GM23338 (cell line): ENCODE results near the gene PHF13. TPM values are rescaled to one million over a fixed set of nuclear protein-coding genes. Genes with fewer than 3 reads are reported as not detected.

Source experiments
- ATAC-seq: fragments of 200-7000 bp; cut with Tn5 transposase; 3 replicates; pipeline ENCODE4 v1.9.1; 2020
- DNase-seq: peaks from one replicate; pipeline ENCODE4 v3.0.0-alpha.2; 2015; ENCODE audit warnings: low spot score
- H2AFZ ChIP-seq: fragments of 200-600 bp; sonication (generic); 2 replicates; pipeline ENCODE4 v1.8.0; 2016; ENCODE audit warnings: antibody characterized with exemption, mild to moderate bottlenecking, moderate library complexity
- H3F3A ChIP-seq: fragments of 200-600 bp; sonication (generic); replicated peaks from 2 replicates; pipeline ENCODE4 v1.8.0; 2017; ENCODE audit warnings: antibody characterized with exemption, mixed run types, low read depth
- H3K27ac ChIP-seq: fragments of 200-600 bp; sonication (generic); 2 replicates; pipeline ENCODE4 v1.6.1; 2016; ENCODE audit warnings: low read depth
- H3K27me3 ChIP-seq: fragments of 200-600 bp; sonication (generic); 2 replicates; pipeline ENCODE4 v1.8.0; 2016; ENCODE audit warnings: mild to moderate bottlenecking, mixed run types, moderate library complexity; ENCODE audit not compliant: insufficient read depth
- H3K36me3 ChIP-seq: fragments of 200-600 bp; sonication (generic); 2 replicates; pipeline ENCODE4 v1.8.0; 2016; ENCODE audit warnings: mild to moderate bottlenecking; ENCODE audit not compliant: insufficient read depth
- H3K4me1 ChIP-seq: fragments of 200-600 bp; sonication (generic); 2 replicates; pipeline ENCODE4 v1.8.0; 2016; ENCODE audit warnings: mild to moderate bottlenecking, moderate library complexity; ENCODE audit not compliant: insufficient read depth
- H3K4me2 ChIP-seq: fragments of 200-600 bp; sonication (generic); 2 replicates; pipeline ENCODE4 v1.7.1; 2017; ENCODE audit warnings: mixed run types
- H3K4me3 ChIP-seq: fragments of 200-600 bp; sonication (generic); 2 replicates; pipeline ENCODE4 v1.6.1; 2016; ENCODE audit warnings: mixed run types
- H3K79me2 ChIP-seq: fragments of 200-600 bp; sonication (generic); replicated peaks from 2 replicates; pipeline ENCODE4 v1.8.0; 2017; ENCODE audit warnings: mild to moderate bottlenecking; ENCODE audit not compliant: insufficient read depth
- H3K9me2 ChIP-seq: fragments of 200-600 bp; sonication (generic); 2 replicates; pipeline ENCODE4 v1.8.0; 2017; ENCODE audit not compliant: insufficient read depth
- H4K20me1 ChIP-seq: fragments of 200-600 bp; sonication (generic); replicated peaks from 2 replicates; pipeline ENCODE4 v1.8.0; 2017; ENCODE audit warnings: mild to moderate bottlenecking; ENCODE audit not compliant: insufficient read depth
- H3K27ac Mint-ChIP-seq: 2 replicates; pipeline ENCODE4 v1.8.0; 2020; ENCODE audit warnings: inconsistent platforms, mild to moderate bottlenecking, moderate library complexity, mixed read lengths
- H3K27me3 Mint-ChIP-seq: 3 replicates; pipeline ENCODE4 v1.8.0; 2022; ENCODE audit warnings: low read depth, mild to moderate bottlenecking, moderate library complexity, mixed read lengths, inconsistent platforms; ENCODE audit not compliant: insufficient read depth, poor library complexity
- H3K36me3 Mint-ChIP-seq: 3 replicates; pipeline ENCODE4 v1.8.0; 2021; ENCODE audit warnings: low read depth, mild to moderate bottlenecking, inconsistent platforms, moderate library complexity, mixed read lengths
- H3K4me1 Mint-ChIP-seq: 3 replicates; pipeline ENCODE4 v1.8.0; 2020; ENCODE audit warnings: mild to moderate bottlenecking, inconsistent platforms, mixed read lengths
- H3K4me3 Mint-ChIP-seq: 3 replicates; pipeline ENCODE4 v1.8.0; 2021; ENCODE audit warnings: moderate library complexity, mild to moderate bottlenecking, inconsistent platforms, mixed read lengths
- H3K9me3 Mint-ChIP-seq: 3 replicates; pipeline ENCODE4 v1.8.0; 2020; ENCODE audit warnings: moderate library complexity, mild to moderate bottlenecking, inconsistent platforms, mixed read lengths
- CREB1 ChIP-seq: fragments of 250-450 bp; sonication (Bioruptor Pico); IDR thresholded peaks from 2 replicates; pipeline ENCODE4 v1.5.0; 2020; ENCODE audit warnings: low read depth, mild to moderate bottlenecking, moderate library complexity
- ETS1 ChIP-seq: IDR thresholded peaks from 2 replicates; pipeline ENCODE4 v1.6.1; 2016; ENCODE audit warnings: antibody characterized with exemption
- NANOG ChIP-seq: IDR thresholded peaks from 2 replicates; pipeline ENCODE4 v1.6.1; 2016; ENCODE audit warnings: antibody characterized with exemption, borderline replicate concordance
- POLR2AphosphoS5 ChIP-seq: IDR thresholded peaks from 2 replicates; pipeline ENCODE4 v1.6.1; 2016; ENCODE audit warnings: antibody characterized with exemption, low read depth
- REST ChIP-seq: IDR thresholded peaks from one replicate; pipeline ENCODE4 v1.6.1; 2018; ENCODE audit warnings: antibody characterized with exemption; ENCODE audit not compliant: unreplicated experiment
- STAT1 ChIP-seq: IDR thresholded peaks from one replicate; pipeline ENCODE4 v1.6.1; 2016; ENCODE audit warnings: antibody characterized with exemption; ENCODE audit not compliant: unreplicated experiment
- ZNF462 ChIP-seq: fragments of 250-450 bp; sonication (Bioruptor Pico); IDR thresholded peaks from 2 replicates; pipeline ENCODE4 v1.5.0; 2020; ENCODE audit warnings: mild to moderate bottlenecking, moderate library complexity
- polyA plus RNA-seq: library from polyadenylated mRNA; unstranded; fragments of >200 nt; fragmentation: Nextera tagmentation; extraction: Ambion mirVana; gene quantifications from 2 replicates; pipeline ENCODE4 v1.2.1, GENCODE V29; 2016
- total RNA-seq: library from RNA; depleted of rRNA; stranded (reverse); fragments of >200 nt; shearing (Covaris generic); gene quantifications from 2 replicates; pipeline ENCODE4 v1.2.3, GENCODE V29; 2014

Gene PHF13
- total and polyA plus RNA-seq, 2 experiments from 2014 or later: 12.1 to 33.2 TPM

DNA sequence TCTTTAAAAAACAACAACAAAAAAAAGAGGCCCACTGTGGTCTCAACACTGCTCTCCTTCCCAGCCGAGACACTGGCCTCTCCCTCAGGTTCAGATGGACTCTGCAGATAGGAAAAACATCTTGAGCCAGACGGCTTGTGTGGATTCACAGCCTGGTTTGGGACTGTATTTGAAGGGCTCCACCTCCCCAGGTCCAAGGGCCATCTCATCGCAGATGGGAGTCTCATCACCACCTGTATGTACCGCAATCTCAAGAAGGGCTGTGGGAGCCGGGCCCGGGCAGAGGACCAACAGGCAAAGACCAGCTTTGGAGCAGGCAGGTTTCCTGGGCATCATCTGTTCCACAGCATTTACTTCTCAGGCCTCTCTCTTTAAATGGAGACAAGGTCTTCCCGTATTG, 23.5 kb upstream of the PHF13 start:
- peaks cover 32% of the 10 kb centered on the region for H3K36me3 Mint-ChIP-seq
- H3K4me2 ChIP-seq: no peak overlapping the region
- no peaks in the 10 kb centered on the region for H3K79me2 ChIP-seq
- no peak for ATAC-seq
- H2AFZ ChIP-seq: no peak overlapping the region
- peaks cover under 1% of the 10 kb centered on the region; the same call in 1 of the 3 replicates for H3K4me1 Mint-ChIP-seq
- H3F3A ChIP-seq: peaks cover 14% of the 10 kb centered on the region; the same call in 1 of the 2 replicates
- peaks cover 16% of the 10 kb centered on the region for H3K27me3 Mint-ChIP-seq
- peak overlapping the region; percentile 69; the same call in 1 of the 2 replicates for H3K27ac ChIP-seq
- no peak overlapping the region for H3K4me3 Mint-ChIP-seq
- no peak overlapping the region for H3K4me3 ChIP-seq
- TF ChIP-seq REST (no peak), CREB1 (CRISPR knock-in tag) (no peak)
- no peak overlapping the region for H3K27ac Mint-ChIP-seq
- H3K9me3 Mint-ChIP-seq: no peaks in the 10 kb centered on the region
- H3K36me3 ChIP-seq: peaks cover 9% of the 10 kb centered on the region; the same call in 1 of the 2 replicates
- H3K27me3 ChIP-seq: no peaks in the 10 kb centered on the region
- H3K4me1 ChIP-seq: no peaks in the 10 kb centered on the region
- no peaks in the 10 kb centered on the region for H3K9me2 ChIP-seq
- no peak for DNase-seq
- peaks cover 25% of the 10 kb centered on the region; the same call in 1 of the 2 replicates for H4K20me1 ChIP-seq

GRCh38 chr1:6591222-6591621, 22.3 kb upstream of the PHF13 start:
- Histone ChIP-seq H3K4me1 (no peaks in the 10 kb centered on the region), H3K4me2 (no peak overlapping the region), H4K20me1 (peaks cover 26% of the 10 kb centered on the region; the same call in 1 of the 2 replicates), H3F3A (peaks cover 14% of the 10 kb centered on the region; the same call in 1 of the 2 replicates), H2AFZ (no peak overlapping the region), H3K27ac (no peak overlapping the region), H3K79me2 (no peaks in the 10 kb centered on the region), H3K36me3 (peaks cover 9% of the 10 kb centered on the region; the same call in 1 of the 2 replicates), H3K4me3 (no peak overlapping the region), H3K27me3 (no peaks in the 10 kb centered on the region), H3K9me2 (no peaks in the 10 kb centered on the region)
- Mint-ChIP-seq H3K4me1 (no peaks in the 10 kb centered on the region), H3K27me3 (peaks cover 14% of the 10 kb centered on the region), H3K27ac (no peak overlapping the region), H3K9me3 (no peaks in the 10 kb centered on the region), H3K36me3 (peaks cover 44% of the 10 kb centered on the region), H3K4me3 (no peak overlapping the region)
- DNase-seq (no peak), ATAC-seq (no peak)
- TF ChIP-seq ZNF462 (no peak), NANOG (no peak), STAT1 (no peak), REST (no peak), POLR2AphosphoS5 (no peak), ETS1 (no peak)
